Measurements from ENCODE around the gene ARHGAP18. TPM values are rescaled to one million over a fixed set of nuclear protein-coding genes. Genes with fewer than 3 reads are reported as not detected.

The ARHGAP18 gene
- total and polyA plus RNA-seq, 2 experiments from 2014 or later = 0.45 to 1.3 TPM

GRCh38 chr6:129542705-129543104 is 167.3 kb downstream of the ARHGAP18 start:
- H3K4me3 ChIP-seq = no peak overlapping the region
- no peak overlapping the region for H3K27ac ChIP-seq
- no peaks in the 10 kb centered on the region for H3K36me3 ChIP-seq
- no peaks in the 10 kb centered on the region for H3K27me3 ChIP-seq
- TF ChIP-seq CTCF (IDR thresholded peaks at IDR 0.05; ENCODE audit: low read depth, low read length) = no peak
- no peak for DNase-seq (ENCODE audit: low read depth in 1 of 2, low spot score in 1 of 2)
- H3K4me1 ChIP-seq (ENCODE audit: low read depth) = no peaks in the 10 kb centered on the region
- H3K9me3 ChIP-seq (ENCODE audit: low read depth) = no peaks in the 10 kb centered on the region

GRCh38 chr6:129539032-129539431 is 170.9 kb downstream of the ARHGAP18 start:
- no peak for DNase-seq (ENCODE audit: low read depth in 1 of 2, low spot score in 1 of 2)
- TF ChIP-seq CTCF (IDR thresholded peaks at IDR 0.05; ENCODE audit: low read depth, low read length) = no peak
- Histone ChIP-seq H3K27ac (no peak overlapping the region), H3K9me3 (ENCODE audit: low read depth) (no peaks in the 10 kb centered on the region), H3K27me3 (no peaks in the 10 kb centered on the region), H3K4me3 (no peak overlapping the region), H3K36me3 (no peaks in the 10 kb centered on the region), H3K4me1 (ENCODE audit: low read depth) (no peaks in the 10 kb centered on the region)

DNA sequence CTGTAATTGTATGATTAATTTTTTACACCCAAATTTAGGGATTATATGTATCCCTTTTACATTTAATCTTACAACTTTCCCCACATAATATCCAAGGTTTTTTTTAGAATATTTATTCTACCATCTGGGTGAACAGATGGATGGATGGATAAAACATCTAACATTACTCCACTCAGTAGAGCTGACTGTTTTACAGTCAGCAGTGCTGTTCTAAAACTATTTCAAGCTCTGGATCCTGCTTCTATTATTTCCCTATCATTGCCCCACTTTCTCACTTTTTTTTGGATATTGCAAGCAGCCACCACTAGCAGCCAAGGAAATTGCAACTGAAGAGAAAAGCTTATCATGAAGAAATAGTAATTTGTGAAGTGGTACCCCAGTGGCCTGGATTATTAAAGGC is 173.7 kb downstream of the ARHGAP18 start:
- Histone ChIP-seq H3K9me3 (ENCODE audit: low read depth) (no peaks in the 10 kb centered on the region), H3K27me3 (no peaks in the 10 kb centered on the region), H3K27ac (no peak overlapping the region), H3K4me1 (ENCODE audit: low read depth) (no peaks in the 10 kb centered on the region), H3K36me3 (no peaks in the 10 kb centered on the region), H3K4me3 (no peak overlapping the region)
- DNase-seq (ENCODE audit: low read depth in 1 of 2, low spot score in 1 of 2) = no peak
- TF ChIP-seq CTCF (IDR thresholded peaks at IDR 0.05; ENCODE audit: low read depth, low read length) = no peak

- Histone ChIP-seq H3K36me3 (no peaks in the 10 kb centered on the region), H3K9me3 (ENCODE audit: low read depth) (no peaks in the 10 kb centered on the region), H3K27ac (no peak overlapping the region), H3K27me3 (no peaks in the 10 kb centered on the region), H3K4me1 (ENCODE audit: low read depth) (no peaks in the 10 kb centered on the region), H3K4me3 (no peak overlapping the region)
- DNase-seq (ENCODE audit: low read depth in 1 of 2, low spot score in 1 of 2) = no peak
- TF ChIP-seq CTCF (IDR thresholded peaks at IDR 0.05; ENCODE audit: low read depth, low read length) = no peak
Observed at GRCh38 chr6:129534926-129535325, 175.1 kb downstream of the ARHGAP18 start.

Other genes starting within 250 kb of the ARHGAP18 start
- gene TMEM244, start 151.1 kb upstream of the ARHGAP18 start, total RNA-seq = not detected in 2 replicates
- gene TMEM244, start 151.1 kb upstream of the ARHGAP18 start, polyA plus RNA-seq = not detected in 2 replicates